ENCODE results near the gene CFB.
"Not testable (repeated sequence)": the region's sequence is repeated elsewhere in the genome, so short reads cannot be mapped to it uniquely, and the experiment has no call there.

Gene CFB

GRCh38 chr6:31970604-31971271 lies 24.8 kb downstream of the CFB start:
- DNase-seq (ENCODE audit: low read depth in 2 of 2): no peak

- DNase-seq (ENCODE audit: low read depth in 2 of 2): no peak
Observed at GRCh38 chr6:31971279-31971992, 25.5 kb downstream of the CFB start.

- DNase-seq (ENCODE audit: low read depth in 2 of 2): peak; percentile 96 to 98
Observed at GRCh38 chr6:31971993-31972708, 26.3 kb downstream of the CFB start, which contains the start of gene DXO. Gene DXO (minus strand): TSS chr6:31972138. CDS start chr6:31971675, 463 bp downstream.

GRCh38 chr6:31972709-31973350 lies 26.9 kb downstream of the CFB start:
- no peak for DNase-seq (ENCODE audit: low read depth in 2 of 2)

GRCh38 chr6:31976065-31976464 lies 30.2 kb downstream of the CFB start:
- DNase-seq (ENCODE audit: low read depth in 2 of 2): not testable (repeated sequence)

- no peak for DNase-seq (ENCODE audit: low read depth in 2 of 2)
Observed at GRCh38 chr6:31977816-31978431, 32.0 kb downstream of the CFB start.

GRCh38 chr6:31978831-31979230 lies 32.9 kb downstream of the CFB start:
- DNase-seq (ENCODE audit: low read depth in 2 of 2): no peak

GRCh38 chr6:31979238-31979898 lies 33.5 kb downstream of the CFB start:
- DNase-seq (ENCODE audit: low read depth in 2 of 2): no peak

- not testable (repeated sequence) for DNase-seq (ENCODE audit: low read depth in 2 of 2)
Observed at GRCh38 chr6:31980195-31980876, 34.4 kb downstream of the CFB start.

- DNase-seq (ENCODE audit: low read depth in 2 of 2): not testable (repeated sequence)
Observed at GRCh38 chr6:31980998-31981397, 35.1 kb downstream of the CFB start.

GRCh38 chr6:31981744-31982143 lies 35.8 kb downstream of the CFB start, which contains the start of gene C4A:
Gene C4A (plus strand): TSS chr6:31982057. CDS start chr6:31982108, 51 bp downstream.
- DNase-seq (ENCODE audit: low read depth in 2 of 2): not testable (repeated sequence)

GRCh38 chr6:31989363-31989762 lies 43.5 kb downstream of the CFB start:
- DNase-seq (ENCODE audit: low read depth in 2 of 2): not testable (repeated sequence)

- DNase-seq (ENCODE audit: low read depth in 2 of 2): not testable (repeated sequence)
Observed at GRCh38 chr6:31994421-31994820, 48.5 kb downstream of the CFB start.

- DNase-seq (ENCODE audit: low read depth in 2 of 2): not testable (repeated sequence)
Observed at GRCh38 chr6:31996385-31996784, 50.5 kb downstream of the CFB start.

Measured in stimulated activated CD8-positive, alpha-beta memory T cell treated with anti-CD3 and anti-CD28 coated beads, Interleukin-15, amount 100 ng/mL, for 4 hours (primary cell).